H1 (cell line): Measurements from ENCODE around the gene TMC3. TPM values are rescaled to one million over a fixed set of nuclear protein-coding genes. Genes with fewer than 3 reads are reported as not detected.

Experiments
- CBX8 ChIP-seq: fragments of 300-800, 300-1000 bp; sonication (generic); IDR thresholded peaks from 2 replicates; pipeline ENCODE4 v1.7.1; 2016; ENCODE audit warnings: low read depth, low read length, borderline replicate concordance
- POU5F1 ChIP-seq: IDR thresholded peaks from 2 replicates; pipeline ENCODE4 v1.6.1; 2011; ENCODE audit warnings: low read depth, mild to moderate bottlenecking, low read length, moderate library complexity
- polyA plus RNA-seq, 7 experiments: library from polyadenylated mRNA; depleted of rRNA in 3 of 7; stranded (reverse) in 5 of 7; unstranded in 2 of 7; fragments of >200 nt in 5 of 7; fragments of 200-250 nt in 2 of 7; gene quantifications; 1 replicate in 5 of 7; 2 replicates in 1 of 7; 4 replicates in 1 of 7; pipeline versions ENCODE4 v1.2.1 to v1.2.3, GENCODE V29; 2011 to 2013; ENCODE audit warnings: missing spikeins in 2 of 7, mixed read lengths in 2 of 7
- total RNA-seq: library from RNA; stranded (reverse); fragmentation: NEBNext Ultra II Directional; extraction: Animal tissue kit (Norgen Biotek cat#: 25700); gene quantifications from 2 replicates; pipeline ENCODE4 v1.2.1, GENCODE V29; 2021
- TF ChIP-seq, protein P1 (sequence below): IDR thresholded peaks from 2 replicates; pipeline ENCODE4 v1.6.1; 2012; ENCODE audit warnings: low read length, inconsistent platforms
- TF ChIP-seq, protein P2 (sequence below): IDR thresholded peaks from 2 replicates; pipeline ENCODE4 v1.6.1; 2011; ENCODE audit warnings: low read length, improper control_type of control experiment

Gene TMC3
- total and polyA plus RNA-seq, 2 of the 8 experiments (the other 6 are each of a cell fraction or from before 2014, with no cell fraction given): not detected

- TF ChIP-seq, protein P1, sequence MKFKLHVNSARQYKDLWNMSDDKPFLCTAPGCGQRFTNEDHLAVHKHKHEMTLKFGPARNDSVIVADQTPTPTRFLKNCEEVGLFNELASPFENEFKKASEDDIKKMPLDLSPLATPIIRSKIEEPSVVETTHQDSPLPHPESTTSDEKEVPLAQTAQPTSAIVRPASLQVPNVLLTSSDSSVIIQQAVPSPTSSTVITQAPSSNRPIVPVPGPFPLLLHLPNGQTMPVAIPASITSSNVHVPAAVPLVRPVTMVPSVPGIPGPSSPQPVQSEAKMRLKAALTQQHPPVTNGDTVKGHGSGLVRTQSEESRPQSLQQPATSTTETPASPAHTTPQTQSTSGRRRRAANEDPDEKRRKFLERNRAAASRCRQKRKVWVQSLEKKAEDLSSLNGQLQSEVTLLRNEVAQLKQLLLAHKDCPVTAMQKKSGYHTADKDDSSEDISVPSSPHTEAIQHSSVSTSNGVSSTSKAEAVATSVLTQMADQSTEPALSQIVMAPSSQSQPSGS: no peak
- no peak for TF ChIP-seq CBX8
- TF ChIP-seq, protein P2, sequence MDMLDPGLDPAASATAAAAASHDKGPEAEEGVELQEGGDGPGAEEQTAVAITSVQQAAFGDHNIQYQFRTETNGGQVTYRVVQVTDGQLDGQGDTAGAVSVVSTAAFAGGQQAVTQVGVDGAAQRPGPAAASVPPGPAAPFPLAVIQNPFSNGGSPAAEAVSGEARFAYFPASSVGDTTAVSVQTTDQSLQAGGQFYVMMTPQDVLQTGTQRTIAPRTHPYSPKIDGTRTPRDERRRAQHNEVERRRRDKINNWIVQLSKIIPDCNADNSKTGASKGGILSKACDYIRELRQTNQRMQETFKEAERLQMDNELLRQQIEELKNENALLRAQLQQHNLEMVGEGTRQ: no peak
- TF ChIP-seq POU5F1: no peak
- TF ChIP-seq, all 59 proteins: peak for 0
Observed at GRCh38 chr15:81310480-81310879, 63.5 kb downstream of the TMC3 start (continued).
